ENCODE results near the gene ECT2. TPM values are rescaled to one million over a fixed set of nuclear protein-coding genes. Genes with fewer than 3 reads are reported as not detected.
A peak's percentile ranks its signal among the peaks of the same experiment; 100 is the strongest.

ECT2 gene
- polyA plus RNA-seq, 1 of the 3 experiments (the other 2 are of a cell fraction), result 8.6 TPM

DNA sequence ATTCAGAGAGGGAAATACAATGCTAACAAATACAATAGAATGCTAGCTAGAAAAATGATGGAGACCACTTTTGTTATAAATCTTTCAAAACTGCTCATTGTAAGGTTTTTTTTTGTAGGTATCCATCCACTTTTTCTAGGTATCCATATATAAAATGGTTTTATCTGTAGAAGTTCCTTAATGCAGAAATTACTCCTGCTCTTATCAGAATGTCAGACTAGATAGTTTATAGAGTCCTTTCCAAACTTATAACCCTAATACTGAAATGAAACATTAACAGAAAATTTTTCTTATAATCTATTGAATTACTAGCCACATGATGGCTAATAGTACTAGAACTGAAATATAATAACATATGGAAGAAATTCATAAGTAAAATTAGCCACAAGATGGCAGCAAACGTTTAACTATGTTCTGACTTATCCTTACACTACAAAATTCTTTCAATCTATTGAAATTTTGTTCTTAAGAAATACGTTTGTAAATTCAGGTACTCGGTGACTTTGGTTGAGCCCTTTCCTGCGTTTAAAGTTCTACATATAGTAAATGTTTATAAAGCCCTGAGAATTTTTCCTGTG is 58.5 kb downstream of the ECT2 start:
- whole genome bisulfite sequencing (ENCODE audit: low lambda C conversion rate), result 71% methylated on average over 4 of the region's 4 CpGs
- Histone ChIP-seq H3K9ac (no peak overlapping the region), H3K27me3 (ENCODE audit: insufficient read depth) (no peaks in the 10 kb centered on the region), H3K27ac (ENCODE audit: low read depth in 2 of 2, low read length in 1 of 2) (no peak overlapping the region), H3K4me1 (ENCODE audit: control insufficient read depth in 1 of 2, insufficient read depth in 2 of 2, low read depth in 1 of 2, low read length in 1 of 2) (peaks cover 0 to 3% of the 10 kb centered on the region in 2 experiments; a peak in 2 of 4 replicates), H2AFZ (ENCODE audit: low read depth) (no peak overlapping the region), H3K36me3 (replicated peaks in 1 of 2; ENCODE audit: control insufficient read depth in 1 of 2, insufficient read depth in 2 of 2, low read length in 1 of 2) (peaks cover 50 to 68% of the 10 kb centered on the region in 2 experiments), H3K4me3 (ENCODE audit: low read depth in 2 of 2, low read length in 1 of 2) (no peak overlapping the region), H3F3A (replicated peaks; ENCODE audit: insufficient read depth) (peaks cover 31% of the 10 kb centered on the region), H3K79me2 (ENCODE audit: insufficient read depth) (0 out of 2 replicates have a peak, but pooled peaks cover 8% of the 10 kb centered on the region), H3K9me3 (0 out of 2 replicates have a peak, but pooled peaks cover 4% of the 10 kb centered on the region), H4K20me1 (ENCODE audit: insufficient read depth) (no peaks in the 10 kb centered on the region), H3K9me2 (no peaks in the 10 kb centered on the region), H3K4me2 (no peak overlapping the region)
- CTCF ChIA-PET, result interaction anchor here (0.7 to 1.2 kb wide), 7 partner anchors 8 to 745 kb away, joined by 3 to 6 read pairs (median 4); no protein-coding TSS in a partner anchor
- DNase-seq, result no peak
- POLR2A ChIA-PET, result no interaction called here
- TF ChIP-seq NFIC (IDR thresholded peaks at IDR 0.05; ENCODE audit: borderline replicate concordance) (no peak), RAD21 (IDR thresholded peaks at IDR 0.05; ENCODE audit: low read length) (peak; percentile 62), ELF1 (IDR thresholded peaks at IDR 0.05) (no peak), JUND (IDR thresholded peaks at IDR 0.05) (no peak), EP300 (IDR thresholded peaks at IDR 0.05; ENCODE audit: borderline replicate concordance in 1 of 2, low read depth in 1 of 2, low read length in 1 of 2) (no peak), NRF1 (IDR thresholded peaks at IDR 0.05; ENCODE audit: low read depth, low read length) (no peak), FOSL2 (IDR thresholded peaks at IDR 0.05; ENCODE audit: borderline replicate concordance, low read depth) (no peak), SIN3A (IDR thresholded peaks at IDR 0.05; ENCODE audit: borderline replicate concordance, low read depth, low read length) (no peak)
- TF ChIP-seq, protein P1, sequence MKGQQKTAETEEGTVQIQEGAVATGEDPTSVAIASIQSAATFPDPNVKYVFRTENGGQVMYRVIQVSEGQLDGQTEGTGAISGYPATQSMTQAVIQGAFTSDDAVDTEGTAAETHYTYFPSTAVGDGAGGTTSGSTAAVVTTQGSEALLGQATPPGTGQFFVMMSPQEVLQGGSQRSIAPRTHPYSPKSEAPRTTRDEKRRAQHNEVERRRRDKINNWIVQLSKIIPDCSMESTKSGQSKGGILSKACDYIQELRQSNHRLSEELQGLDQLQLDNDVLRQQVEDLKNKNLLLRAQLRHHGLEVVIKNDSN (IDR thresholded peaks at IDR 0.05; ENCODE audit: borderline replicate concordance, low read depth), result no peak
- TF ChIP-seq, protein P2, sequence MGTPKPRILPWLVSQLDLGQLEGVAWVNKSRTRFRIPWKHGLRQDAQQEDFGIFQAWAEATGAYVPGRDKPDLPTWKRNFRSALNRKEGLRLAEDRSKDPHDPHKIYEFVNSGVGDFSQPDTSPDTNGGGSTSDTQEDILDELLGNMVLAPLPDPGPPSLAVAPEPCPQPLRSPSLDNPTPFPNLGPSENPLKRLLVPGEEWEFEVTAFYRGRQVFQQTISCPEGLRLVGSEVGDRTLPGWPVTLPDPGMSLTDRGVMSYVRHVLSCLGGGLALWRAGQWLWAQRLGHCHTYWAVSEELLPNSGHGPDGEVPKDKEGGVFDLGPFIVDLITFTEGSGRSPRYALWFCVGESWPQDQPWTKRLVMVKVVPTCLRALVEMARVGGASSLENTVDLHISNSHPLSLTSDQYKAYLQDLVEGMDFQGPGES (IDR thresholded peaks at IDR 0.05; ENCODE audit: low read depth, low read length), result no peak
- TF ChIP-seq, protein P3, sequence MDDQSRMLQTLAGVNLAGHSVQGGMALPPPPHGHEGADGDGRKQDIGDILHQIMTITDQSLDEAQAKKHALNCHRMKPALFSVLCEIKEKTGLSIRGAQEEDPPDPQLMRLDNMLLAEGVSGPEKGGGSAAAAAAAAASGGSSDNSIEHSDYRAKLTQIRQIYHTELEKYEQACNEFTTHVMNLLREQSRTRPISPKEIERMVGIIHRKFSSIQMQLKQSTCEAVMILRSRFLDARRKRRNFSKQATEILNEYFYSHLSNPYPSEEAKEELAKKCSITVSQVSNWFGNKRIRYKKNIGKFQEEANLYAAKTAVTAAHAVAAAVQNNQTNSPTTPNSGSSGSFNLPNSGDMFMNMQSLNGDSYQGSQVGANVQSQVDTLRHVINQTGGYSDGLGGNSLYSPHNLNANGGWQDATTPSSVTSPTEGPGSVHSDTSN (IDR thresholded peaks at IDR 0.05), result no peak
- TF ChIP-seq, protein P4, sequence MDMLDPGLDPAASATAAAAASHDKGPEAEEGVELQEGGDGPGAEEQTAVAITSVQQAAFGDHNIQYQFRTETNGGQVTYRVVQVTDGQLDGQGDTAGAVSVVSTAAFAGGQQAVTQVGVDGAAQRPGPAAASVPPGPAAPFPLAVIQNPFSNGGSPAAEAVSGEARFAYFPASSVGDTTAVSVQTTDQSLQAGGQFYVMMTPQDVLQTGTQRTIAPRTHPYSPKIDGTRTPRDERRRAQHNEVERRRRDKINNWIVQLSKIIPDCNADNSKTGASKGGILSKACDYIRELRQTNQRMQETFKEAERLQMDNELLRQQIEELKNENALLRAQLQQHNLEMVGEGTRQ (IDR thresholded peaks at IDR 0.05; ENCODE audit: borderline replicate concordance, low read depth, low read length), result no peak
- TF ChIP-seq, protein P5, sequence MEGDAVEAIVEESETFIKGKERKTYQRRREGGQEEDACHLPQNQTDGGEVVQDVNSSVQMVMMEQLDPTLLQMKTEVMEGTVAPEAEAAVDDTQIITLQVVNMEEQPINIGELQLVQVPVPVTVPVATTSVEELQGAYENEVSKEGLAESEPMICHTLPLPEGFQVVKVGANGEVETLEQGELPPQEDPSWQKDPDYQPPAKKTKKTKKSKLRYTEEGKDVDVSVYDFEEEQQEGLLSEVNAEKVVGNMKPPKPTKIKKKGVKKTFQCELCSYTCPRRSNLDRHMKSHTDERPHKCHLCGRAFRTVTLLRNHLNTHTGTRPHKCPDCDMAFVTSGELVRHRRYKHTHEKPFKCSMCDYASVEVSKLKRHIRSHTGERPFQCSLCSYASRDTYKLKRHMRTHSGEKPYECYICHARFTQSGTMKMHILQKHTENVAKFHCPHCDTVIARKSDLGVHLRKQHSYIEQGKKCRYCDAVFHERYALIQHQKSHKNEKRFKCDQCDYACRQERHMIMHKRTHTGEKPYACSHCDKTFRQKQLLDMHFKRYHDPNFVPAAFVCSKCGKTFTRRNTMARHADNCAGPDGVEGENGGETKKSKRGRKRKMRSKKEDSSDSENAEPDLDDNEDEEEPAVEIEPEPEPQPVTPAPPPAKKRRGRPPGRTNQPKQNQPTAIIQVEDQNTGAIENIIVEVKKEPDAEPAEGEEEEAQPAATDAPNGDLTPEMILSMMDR (IDR thresholded peaks at IDR 0.05), result peak; percentile 65
